ENCODE data around the gene NUP98. TPM values are rescaled to one million over a fixed set of nuclear protein-coding genes. Genes with fewer than 3 reads are reported as not detected.
"Not testable (repeated sequence)": the region's sequence is repeated elsewhere in the genome, so short reads cannot be mapped to it uniquely, and the experiment has no call there.

NUP98 gene
- total and polyA plus RNA-seq, 9 donors = 38.5 to 126 (median 77.6) TPM

GRCh38 chr11:3775736-3776406, 21.5 kb downstream of the NUP98 start:
- Histone ChIP-seq H3K27ac (no peak overlapping the region), H3K27me3 (no peaks in the 10 kb centered on the region), H3K4me1 (ENCODE audit: insufficient read depth) (no peaks in the 10 kb centered on the region), H3K36me3 (no peaks in the 10 kb centered on the region), H3K9me3 (no peaks in the 10 kb centered on the region), H3K4me3 (no peak overlapping the region)
- no peak for TF ChIP-seq POLR2A (IDR thresholded peaks at IDR 0.05)
- no peak for TF ChIP-seq CTCF (IDR thresholded peaks at IDR 0.05)
- no peak for TF ChIP-seq EP300 (IDR thresholded peaks at IDR 0.05)
- no peak for DNase-seq
- 70 to 72% (median 71%) methylated on average over 7 of the region's 7 CpGs for WGBS, 3 donors
- intact Hi-C loops (cut with DNase I) = no loop called here

GRCh38 chr11:3773180-3773579, 24.2 kb downstream of the NUP98 start:
- TF ChIP-seq CTCF (IDR thresholded peaks at IDR 0.05) (no peak), EP300 (IDR thresholded peaks at IDR 0.05) (no peak), POLR2A (IDR thresholded peaks at IDR 0.05) (no peak)
- 86 to 87% (median 87%) methylated on average over 4 of the region's 4 CpGs for WGBS, 3 donors

GRCh38 chr11:3767536-3767935, 29.8 kb downstream of the NUP98 start:
- Histone ChIP-seq H3K9me3 (no peaks in the 10 kb centered on the region), H3K4me1 (ENCODE audit: insufficient read depth) (no peaks in the 10 kb centered on the region), H3K27me3 (no peaks in the 10 kb centered on the region), H3K4me3 (no peak overlapping the region), H3K36me3 (no peaks in the 10 kb centered on the region), H3K27ac (no peak overlapping the region)
- WGBS, 3 donors = 76 to 81% (median 79%) methylated on average over 3 of the region's 3 CpGs
- TF ChIP-seq POLR2A (IDR thresholded peaks at IDR 0.05) = no peak
- no peak for TF ChIP-seq EP300 (IDR thresholded peaks at IDR 0.05)
- no peak for TF ChIP-seq CTCF (IDR thresholded peaks at IDR 0.05)
- intact Hi-C loops (cut with DNase I) = no loop called here
- DNase-seq = no peak

More at GRCh38 chr11:3773180-3773579, 24.2 kb downstream of the NUP98 start:
- no peaks in the 10 kb centered on the region for H3K27me3 ChIP-seq
- DNase-seq = no peak
- no peaks in the 10 kb centered on the region for H3K36me3 ChIP-seq
- no peaks in the 10 kb centered on the region for H3K9me3 ChIP-seq
- no peak overlapping the region for H3K4me3 ChIP-seq
- H3K4me1 ChIP-seq (ENCODE audit: insufficient read depth) = no peaks in the 10 kb centered on the region
- H3K27ac ChIP-seq = no peak overlapping the region
- intact Hi-C loops (cut with DNase I) = no loop called here

GRCh38 chr11:3766836-3767235, 30.5 kb downstream of the NUP98 start:
- H3K36me3 ChIP-seq; H3K27ac ChIP-seq; H3K27me3 ChIP-seq; intact Hi-C loops (cut with DNase I); DNase-seq; H3K4me1 ChIP-seq (ENCODE audit: insufficient read depth); H3K9me3 ChIP-seq; H3K4me3 ChIP-seq: not testable (repeated sequence)
- 89 to 94% (median 92%) methylated on average over 9 of the region's 9 CpGs for WGBS, 3 donors

- TF ChIP-seq EP300 (IDR thresholded peaks at IDR 0.05) = no peak
- no peak for TF ChIP-seq CTCF (IDR thresholded peaks at IDR 0.05)
- no peak for TF ChIP-seq POLR2A (IDR thresholded peaks at IDR 0.05)
- Histone ChIP-seq H3K9me3 (no peaks in the 10 kb centered on the region), H3K36me3 (no peaks in the 10 kb centered on the region), H3K4me3 (no peak overlapping the region), H3K4me1 (ENCODE audit: insufficient read depth) (no peaks in the 10 kb centered on the region), H3K27ac (no peak overlapping the region), H3K27me3 (no peaks in the 10 kb centered on the region)
- WGBS, 3 donors = 96 to 97% (median 97%) methylated on average over 4 of the region's 4 CpGs
- no peak for DNase-seq
- intact Hi-C loops (cut with DNase I) = no loop called here
These were observed 33.1 kb downstream of the NUP98 start for GRCh38 chr11:3764266-3764665.

All from ovary (tissue), 9 donors.